Muscle of leg (tissue), 11 donors: ENCODE results near the gene SENP1. TPM values are rescaled to one million over a fixed set of nuclear protein-coding genes. Genes with fewer than 3 reads are reported as not detected.

Experiments
- DNase-seq: peaks from one replicate; pipeline ENCODE4 v3.0.0; 2013
- H3K27ac ChIP-seq: one replicate; pipeline ENCODE4 v1.5.1; 2013; ENCODE audit warnings: mild to moderate bottlenecking, low read length, control low read depth
- H3K27me3 ChIP-seq: one replicate; pipeline ENCODE4 v1.6.1; 2013; ENCODE audit warnings: low read length; ENCODE audit not compliant: control insufficient read depth, insufficient read depth
- H3K36me3 ChIP-seq: one replicate; pipeline ENCODE4 v1.6.1; 2013; ENCODE audit warnings: low read length; ENCODE audit not compliant: control insufficient read depth, insufficient read depth
- H3K4me1 ChIP-seq: one replicate; pipeline ENCODE4 v1.6.1; 2013; ENCODE audit warnings: low read length; ENCODE audit not compliant: control insufficient read depth, insufficient read depth
- H3K4me3 ChIP-seq: one replicate; pipeline ENCODE4 v1.5.1; 2013; ENCODE audit warnings: low read length, control low read depth
- H3K9me3 ChIP-seq: replicated peaks from 2 replicates; pipeline ENCODE4 v1.6.1; 2013; ENCODE audit warnings: low read depth, low read length; ENCODE audit not compliant: control insufficient read depth
- WGBS: methylation state at CpG from one replicate; pipeline ENCODE4 v1.1.5; 2013; ENCODE audit warnings: missing lambda C conversion rate; ENCODE audit not compliant: insufficient coverage; 5-methylcytosine and 5-hydroxymethylcytosine counted together
- polyA plus RNA-seq, 8 donors: library from polyadenylated mRNA; unstranded; fragments of 120-200 nt; gene quantifications; one replicate each; pipeline versions ENCODE4 v1.2.1 to v1.2.3, GENCODE V29; 2013; ENCODE audit warnings: inconsistent platforms in 1 of 8, low replicate concordance in 1 of 8; ENCODE audit not compliant: insufficient read length in 8 of 8, insufficient read depth in 1 of 8
- total RNA-seq: library from RNA; stranded (reverse); fragments of 120-200 nt; gene quantifications from one replicate; pipeline ENCODE4 v1.2.4, GENCODE V29; 2013

Gene SENP1
- total and polyA plus RNA-seq, 9 donors: 11.4 to 19.7 (median 14.7) TPM

- no peaks in the 10 kb centered on the region for H3K27me3 ChIP-seq
- WGBS: 38% methylated on average over 4 of the region's 8 CpGs
- H3K9me3 ChIP-seq: no peaks in the 10 kb centered on the region
- H3K27ac ChIP-seq: no peak overlapping the region
- H3K4me1 ChIP-seq: no peaks in the 10 kb centered on the region
- no peak overlapping the region for H3K4me3 ChIP-seq
- peak; percentile 13 for DNase-seq
- no peaks in the 10 kb centered on the region for H3K36me3 ChIP-seq
Observed at GRCh38 chr12:48029491-48030172, 76.2 kb downstream of the SENP1 start.

GRCh38 chr12:48028541-48029431, 77.1 kb downstream of the SENP1 start:
- no peaks in the 10 kb centered on the region for H3K9me3 ChIP-seq
- 55% methylated on average over 5 of the region's 5 CpGs for WGBS
- DNase-seq: no peak
- peaks cover 1% of the 10 kb centered on the region for H3K4me1 ChIP-seq
- H3K36me3 ChIP-seq: no peaks in the 10 kb centered on the region
- no peaks in the 10 kb centered on the region for H3K27me3 ChIP-seq
- no peak overlapping the region for H3K4me3 ChIP-seq
- no peak overlapping the region for H3K27ac ChIP-seq

GRCh38 chr12:48027183-48028002, 78.5 kb downstream of the SENP1 start:
- peaks cover 7% of the 10 kb centered on the region for H3K4me1 ChIP-seq
- DNase-seq: no peak
- no peaks in the 10 kb centered on the region for H3K36me3 ChIP-seq
- WGBS: 64% methylated on average over 17 of the region's 18 CpGs
- H3K9me3 ChIP-seq: no peaks in the 10 kb centered on the region
- H3K27ac ChIP-seq: no peak overlapping the region
- no peaks in the 10 kb centered on the region for H3K27me3 ChIP-seq
- no peak overlapping the region for H3K4me3 ChIP-seq

- no peaks in the 10 kb centered on the region for H3K9me3 ChIP-seq
- no peak for DNase-seq
- peaks cover under 1% of the 10 kb centered on the region for H3K27me3 ChIP-seq
- no peaks in the 10 kb centered on the region for H3K36me3 ChIP-seq
- H3K27ac ChIP-seq: no peak overlapping the region
- H3K4me1 ChIP-seq: peaks cover 7% of the 10 kb centered on the region
- H3K4me3 ChIP-seq: no peak overlapping the region
- WGBS: 89% methylated on average over 5 of the region's 7 CpGs
Observed at GRCh38 chr12:48026060-48026827, 79.6 kb downstream of the SENP1 start.

- no peak overlapping the region for H3K27ac ChIP-seq
- peaks cover 2% of the 10 kb centered on the region for H3K27me3 ChIP-seq
- peaks cover 7% of the 10 kb centered on the region for H3K4me1 ChIP-seq
- WGBS: 23% methylated on average over 5 of the region's 7 CpGs
- no peak for DNase-seq
- H3K4me3 ChIP-seq: no peak overlapping the region
- no peaks in the 10 kb centered on the region for H3K9me3 ChIP-seq
- no peaks in the 10 kb centered on the region for H3K36me3 ChIP-seq
Observed at GRCh38 chr12:48025281-48025680, 80.6 kb downstream of the SENP1 start.

GRCh38 chr12:48024735-48025134, 81.1 kb downstream of the SENP1 start:
- 63% methylated on average over 5 of the region's 9 CpGs for WGBS
- Histone ChIP-seq H3K4me3 (no peak overlapping the region), H3K36me3 (no peaks in the 10 kb centered on the region), H3K4me1 (peaks cover 7% of the 10 kb centered on the region), H3K27ac (no peak overlapping the region), H3K9me3 (no peaks in the 10 kb centered on the region), H3K27me3 (peaks cover 2% of the 10 kb centered on the region)
- DNase-seq: no peak

- Histone ChIP-seq H3K4me1 (peaks cover 7% of the 10 kb centered on the region), H3K27me3 (peaks cover 2% of the 10 kb centered on the region), H3K4me3 (no peak overlapping the region), H3K36me3 (no peaks in the 10 kb centered on the region), H3K27ac (no peak overlapping the region), H3K9me3 (no peaks in the 10 kb centered on the region)
- 35% methylated on average over 4 of the region's 5 CpGs for WGBS
- peak; percentile 19 for DNase-seq
Observed at GRCh38 chr12:48023386-48023785, 82.5 kb downstream of the SENP1 start.

GRCh38 chr12:48022676-48023385, 83.0 kb downstream of the SENP1 start:
- Histone ChIP-seq H3K27me3 (peaks cover 4% of the 10 kb centered on the region), H3K4me3 (no peak overlapping the region), H3K27ac (no peak overlapping the region), H3K36me3 (no peaks in the 10 kb centered on the region), H3K4me1 (peaks cover 7% of the 10 kb centered on the region), H3K9me3 (no peaks in the 10 kb centered on the region)
- no peak for DNase-seq
- WGBS: 60% methylated on average over 2 of the region's 7 CpGs

GRCh38 chr12:48022180-48022521, 83.7 kb downstream of the SENP1 start:
- Histone ChIP-seq H3K27ac (no peak overlapping the region), H3K9me3 (no peaks in the 10 kb centered on the region), H3K4me3 (no peak overlapping the region), H3K4me1 (peaks cover 7% of the 10 kb centered on the region), H3K36me3 (no peaks in the 10 kb centered on the region), H3K27me3 (peaks cover 8% of the 10 kb centered on the region)
- DNase-seq: no peak
- WGBS: no CpG with 5 or more reads among the region's 3 CpGs
